Trophoblast cell (in vitro differentiated cells and primary cell): ENCODE measurements around the gene RELCH.

ENCODE experiments used
- DNase-seq, 2 donors: peaks; one replicate each; pipeline ENCODE4 v3.0.0-alpha.2; 2016
- H2AFZ ChIP-seq: 2 replicates; pipeline ENCODE4 v1.6.1; 2013; ENCODE audit warnings: low read length, moderate library complexity, mild to moderate bottlenecking; ENCODE audit not compliant: insufficient read depth, poor library complexity
- H2AK5ac ChIP-seq: 2 replicates; pipeline ENCODE4 v1.6.1; 2013; ENCODE audit warnings: mild to moderate bottlenecking, low read length
- H2BK120ac ChIP-seq: 2 replicates; pipeline ENCODE4 v1.6.1; 2013; ENCODE audit warnings: low read length, mild to moderate bottlenecking, moderate library complexity; ENCODE audit not compliant: insufficient read depth, poor library complexity
- H2BK12ac ChIP-seq: 2 replicates; pipeline ENCODE4 v1.6.1; 2013; ENCODE audit warnings: mild to moderate bottlenecking, low read length, moderate library complexity
- H2BK5ac ChIP-seq: 2 replicates; pipeline ENCODE4 v1.6.1; 2013; ENCODE audit warnings: low read length, low read depth, moderate library complexity, mild to moderate bottlenecking; ENCODE audit not compliant: poor library complexity
- H3K14ac ChIP-seq: 2 replicates; pipeline ENCODE4 v1.6.1; 2013; ENCODE audit warnings: mild to moderate bottlenecking, low read length
- H3K18ac ChIP-seq: 2 replicates; pipeline ENCODE4 v1.6.1; 2013; ENCODE audit warnings: mild to moderate bottlenecking, low read length
- H3K23ac ChIP-seq: 2 replicates; pipeline ENCODE4 v1.6.1; 2013; ENCODE audit warnings: low read length
- H3K27ac ChIP-seq: 2 replicates; pipeline ENCODE4 v1.5.1; 2013; ENCODE audit warnings: low read depth, mild to moderate bottlenecking, inconsistent platforms, low read length, moderate library complexity
- H3K27me3 ChIP-seq: 2 replicates; pipeline ENCODE4 v1.6.1; 2013; ENCODE audit warnings: inconsistent platforms, mild to moderate bottlenecking, low read length, moderate library complexity; ENCODE audit not compliant: insufficient read depth
- H3K36me3 ChIP-seq, 2 experiments: 1 replicate in 1 of 2; 2 replicates in 1 of 2; pipeline ENCODE4 v1.6.1; 2013; ENCODE audit warnings: low read length in 2 of 2, mild to moderate bottlenecking in 2 of 2, moderate library complexity in 1 of 2; ENCODE audit not compliant: insufficient read depth in 2 of 2, control insufficient read depth in 1 of 2
- H3K4ac ChIP-seq: 2 replicates; pipeline ENCODE4 v1.6.1; 2013; ENCODE audit warnings: low read depth, mild to moderate bottlenecking, low read length, moderate library complexity
- H3K4me1 ChIP-seq, 2 experiments: 1 replicate in 1 of 2; 2 replicates in 1 of 2; pipeline ENCODE4 v1.6.1; 2013; ENCODE audit warnings: low read length in 2 of 2, mild to moderate bottlenecking in 2 of 2, moderate library complexity in 1 of 2; ENCODE audit not compliant: insufficient read depth in 2 of 2, control insufficient read depth in 1 of 2
- H3K4me2 ChIP-seq: 2 replicates; pipeline ENCODE4 v1.6.1; 2013; ENCODE audit warnings: inconsistent platforms, mild to moderate bottlenecking, low read length, moderate library complexity
- H3K4me3 ChIP-seq: 2 replicates; pipeline ENCODE4 v1.5.1; 2013; ENCODE audit warnings: mild to moderate bottlenecking, low read depth, low read length, inconsistent platforms
- H3K79me1 ChIP-seq: one replicate; pipeline ENCODE4 v1.6.1; 2013; ENCODE audit warnings: low read length
- H3K79me2 ChIP-seq: 2 replicates; pipeline ENCODE4 v1.6.1; 2013; ENCODE audit warnings: low read length, mild to moderate bottlenecking; ENCODE audit not compliant: control insufficient read depth, insufficient read depth, poor library complexity
- H3K9ac ChIP-seq: 2 replicates; pipeline ENCODE4 v1.6.1; 2013; ENCODE audit warnings: mild to moderate bottlenecking, low read length
- H3K9me3 ChIP-seq: 2 replicates; pipeline ENCODE4 v1.6.1; 2013; ENCODE audit warnings: low read depth, mild to moderate bottlenecking, control low read depth, inconsistent platforms, low read length; ENCODE audit not compliant: insufficient read depth
- H4K12ac ChIP-seq: 2 replicates; pipeline ENCODE4 v1.6.1; 2013; ENCODE audit warnings: low read depth, mild to moderate bottlenecking, low read length, moderate library complexity
- H4K8ac ChIP-seq: 2 replicates; pipeline ENCODE4 v1.6.1; 2013; ENCODE audit warnings: low read depth, mild to moderate bottlenecking, low read length, moderate library complexity
- H4K91ac ChIP-seq: one replicate; pipeline ENCODE4 v1.6.1; 2013; ENCODE audit warnings: low read depth, mild to moderate bottlenecking, low read length, moderate library complexity
- WGBS: extraction: QIAGEN DNeasy Blood & Tissue Kit; methylation state at CpG from one replicate; pipeline ENCODE4 v1.1.7; 2013; ENCODE audit warnings: missing lambda C conversion rate; ENCODE audit not compliant: insufficient read length, insufficient coverage; ENCODE audit errors: extremely low coverage; 5-methylcytosine and 5-hydroxymethylcytosine counted together

The RELCH gene

DNA sequence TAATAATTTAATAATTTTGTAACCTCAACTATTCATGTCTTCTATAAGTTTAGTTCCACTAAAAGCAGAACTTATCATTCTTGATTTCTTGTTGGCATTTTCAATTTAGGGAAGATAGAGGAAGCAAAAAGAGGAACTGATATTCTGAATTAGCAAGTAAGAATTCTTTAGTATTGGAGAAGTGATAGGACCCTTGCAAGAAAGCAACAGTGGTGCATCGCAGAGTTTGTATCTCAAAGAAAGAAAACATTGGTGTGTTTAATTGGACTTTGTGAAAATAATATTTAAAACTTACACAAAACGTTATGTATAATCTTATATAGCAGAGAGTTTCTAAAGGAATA lies 101.6 kb downstream of the RELCH start:
- Histone ChIP-seq H3K79me1 (no peaks in the 10 kb centered on the region), H2BK5ac (no peak overlapping the region), H3K36me3 (no peaks in the 10 kb centered on the region), H3K23ac (no peak overlapping the region), H3K4me1 (no peaks in the 10 kb centered on the region), H3K4me3 (no peak overlapping the region), H4K91ac (no peak overlapping the region), H2BK120ac (no peak overlapping the region), H3K14ac (no peak overlapping the region), H3K18ac (no peak overlapping the region), H2AK5ac (no peak overlapping the region), H3K27me3 (no peaks in the 10 kb centered on the region), H3K9me3 (no peaks in the 10 kb centered on the region), H2BK12ac (no peak overlapping the region), H3K4ac (no peak overlapping the region), H3K79me2 (no peaks in the 10 kb centered on the region), H4K8ac (no peak overlapping the region), H3K9ac (no peak overlapping the region), H2AFZ (no peak overlapping the region), H3K27ac (no peak overlapping the region), H3K4me2 (no peak overlapping the region), H4K12ac (no peak overlapping the region)
- no CpG with 5 or more reads among the region's 2 CpGs for WGBS
- DNase-seq: no peak

DNA sequence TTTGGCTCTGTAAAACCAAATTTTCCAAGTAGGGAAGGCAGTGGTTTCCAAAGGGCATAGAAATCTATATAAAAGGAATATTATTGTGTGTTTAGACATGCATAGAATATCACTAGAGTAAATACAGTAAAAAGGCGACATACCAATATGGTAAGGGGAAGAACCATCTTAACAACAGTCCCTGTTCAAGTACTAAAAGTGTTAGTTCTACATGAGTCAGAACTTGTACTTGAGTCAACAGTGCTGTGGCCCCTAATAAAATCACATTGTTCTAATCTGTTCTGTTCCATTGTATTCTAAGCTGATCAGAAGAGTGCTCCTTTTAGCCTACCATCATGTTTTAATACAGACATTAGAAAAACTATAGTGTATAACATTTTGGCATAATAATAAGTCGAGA lies 102.0 kb downstream of the RELCH start:
- WGBS: 100% methylated on average over 1 of the region's 2 CpGs

GRCh38 chr18:62294073-62294472 lies 107.0 kb downstream of the RELCH start:
- H4K91ac ChIP-seq: no peak overlapping the region
- no peak overlapping the region for H3K18ac ChIP-seq
- H3K79me1 ChIP-seq: no peaks in the 10 kb centered on the region
- H3K36me3 ChIP-seq: no peaks in the 10 kb centered on the region
- H3K79me2 ChIP-seq: no peaks in the 10 kb centered on the region
- no peak overlapping the region for H4K12ac ChIP-seq
- no peak overlapping the region for H2AFZ ChIP-seq
- no peak for DNase-seq
- H2BK12ac ChIP-seq: no peak overlapping the region
- no peak overlapping the region for H3K23ac ChIP-seq
- H3K4ac ChIP-seq: no peak overlapping the region
- no peak overlapping the region for H2AK5ac ChIP-seq
- H3K27ac ChIP-seq: no peak overlapping the region
- no peak overlapping the region for H3K14ac ChIP-seq
- H3K4me2 ChIP-seq: no peak overlapping the region
- no peak overlapping the region for H2BK5ac ChIP-seq
- no peaks in the 10 kb centered on the region for H3K9me3 ChIP-seq
- H3K9ac ChIP-seq: no peak overlapping the region
- H3K27me3 ChIP-seq: no peaks in the 10 kb centered on the region
- H3K4me1 ChIP-seq: no peaks in the 10 kb centered on the region
- H4K8ac ChIP-seq: no peak overlapping the region
- H3K4me3 ChIP-seq: no peak overlapping the region
- no peak overlapping the region for H2BK120ac ChIP-seq

More for the DNA sequence above, 102.0 kb downstream of the RELCH start:
- Histone ChIP-seq H4K12ac (no peak overlapping the region), H3K9me3 (no peaks in the 10 kb centered on the region), H2AFZ (no peak overlapping the region), H4K8ac (no peak overlapping the region), H3K27me3 (no peaks in the 10 kb centered on the region), H3K18ac (no peak overlapping the region), H2AK5ac (no peak overlapping the region), H3K79me2 (no peaks in the 10 kb centered on the region), H3K4me1 (no peaks in the 10 kb centered on the region), H3K4me2 (no peak overlapping the region), H2BK5ac (no peak overlapping the region), H4K91ac (no peak overlapping the region), H3K9ac (no peak overlapping the region), H3K4ac (no peak overlapping the region), H3K79me1 (no peaks in the 10 kb centered on the region), H3K4me3 (no peak overlapping the region), H3K27ac (no peak overlapping the region), H3K14ac (no peak overlapping the region), H3K23ac (no peak overlapping the region), H2BK12ac (no peak overlapping the region), H2BK120ac (no peak overlapping the region), H3K36me3 (no peaks in the 10 kb centered on the region)
- no peak for DNase-seq

DNA sequence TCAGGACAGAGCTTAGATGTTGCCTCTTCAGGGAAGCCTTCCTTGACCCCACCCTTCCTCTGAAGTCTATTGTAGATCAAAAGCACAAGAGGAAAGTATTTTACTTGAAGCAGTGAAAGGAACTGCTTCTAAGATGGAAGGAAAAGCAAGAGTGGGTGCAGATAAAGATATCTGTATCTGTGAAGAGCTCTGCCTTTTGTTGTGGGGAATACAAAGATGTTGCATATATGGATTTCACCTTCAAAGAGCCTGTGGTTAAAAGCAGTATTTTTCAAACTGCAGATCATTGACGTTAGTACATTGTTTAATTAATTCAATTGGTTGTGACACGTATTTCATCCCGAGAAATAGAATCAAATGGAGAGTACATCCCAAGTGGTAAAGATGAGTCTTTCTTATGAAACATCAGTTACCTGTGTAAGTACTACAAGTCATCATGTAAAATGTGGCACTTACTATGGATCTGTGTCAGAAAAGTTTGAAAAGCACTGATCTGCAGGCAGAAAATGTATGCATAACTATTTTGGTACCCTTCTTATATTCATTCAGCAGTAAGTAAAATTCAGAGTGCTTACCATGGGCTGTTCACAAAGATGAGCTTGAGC lies 113.4 kb downstream of the RELCH start:
- H3K36me3 ChIP-seq: peaks cover 2 to 4% of the 10 kb centered on the region in 2 experiments
- no peak overlapping the region for H4K8ac ChIP-seq
- no peak overlapping the region for H3K9ac ChIP-seq
- DNase-seq: no peak
- H3K23ac ChIP-seq: no peak overlapping the region
- H3K27me3 ChIP-seq: no peaks in the 10 kb centered on the region
- H2BK5ac ChIP-seq: no peak overlapping the region
- no peak overlapping the region for H3K4ac ChIP-seq
- H2AK5ac ChIP-seq: no peak overlapping the region
- no peak overlapping the region for H3K27ac ChIP-seq
- H2AFZ ChIP-seq: no peak overlapping the region
- no peak overlapping the region for H3K4me2 ChIP-seq
- H3K18ac ChIP-seq: no peak overlapping the region
- H3K79me1 ChIP-seq: no peaks in the 10 kb centered on the region
- H3K79me2 ChIP-seq: no peaks in the 10 kb centered on the region
- H3K14ac ChIP-seq: no peak overlapping the region
- WGBS: no CpG with 5 or more reads among the region's 3 CpGs
- no peaks in the 10 kb centered on the region for H3K9me3 ChIP-seq
- H4K91ac ChIP-seq: no peak overlapping the region
- H2BK12ac ChIP-seq: no peak overlapping the region
- H4K12ac ChIP-seq: no peak overlapping the region
- H3K4me3 ChIP-seq: no peak overlapping the region
- no peak overlapping the region for H2BK120ac ChIP-seq
- no peaks in the 10 kb centered on the region for H3K4me1 ChIP-seq
